Neural cell (in vitro differentiated cells): ENCODE results near the gene GAGE1. TPM values are rescaled to one million over a fixed set of nuclear protein-coding genes. Genes with fewer than 3 reads are reported as not detected.

Source experiments
- H2AFZ ChIP-seq: fragments of 200-600, 300-800 bp; sonication (generic), shearing (Covaris generic); 2 replicates; pipeline ENCODE4 v1.6.0; 2014; ENCODE audit warnings: low read depth, mild to moderate bottlenecking, antibody characterized with exemption, low read length, moderate library complexity
- H3F3A ChIP-seq: fragments of 200-600 bp; shearing (Covaris generic); 2 replicates; pipeline ENCODE4 v1.6.1; 2016; ENCODE audit warnings: mild to moderate bottlenecking, moderate library complexity, mixed read lengths, antibody characterized with exemption, low read length; ENCODE audit not compliant: insufficient read depth, poor library complexity, severe bottlenecking
- H3K27ac ChIP-seq: fragments of 200-600, 300-800 bp; sonication (generic), shearing (Covaris generic); 2 replicates; pipeline ENCODE4 v1.5.1; 2014; ENCODE audit warnings: mild to moderate bottlenecking, low read length, moderate library complexity
- H3K27me3 ChIP-seq: fragments of 300-800, 200-600 bp; sonication (generic), shearing (Covaris generic); 2 replicates; pipeline ENCODE4 v1.6.0; 2014; ENCODE audit warnings: mild to moderate bottlenecking, low read depth, low read length, moderate library complexity; ENCODE audit not compliant: insufficient read depth
- H3K36me3 ChIP-seq: fragments of 300-800, 200-600 bp; sonication (generic), shearing (Covaris generic); 2 replicates; pipeline ENCODE4 v1.5.1; 2014; ENCODE audit warnings: mild to moderate bottlenecking, antibody characterized with exemption, low read length, moderate library complexity; ENCODE audit not compliant: insufficient read depth
- H3K4me2 ChIP-seq: fragments of 300-800, 200-600 bp; sonication (generic), shearing (Covaris generic); 2 replicates; pipeline ENCODE4 v1.6.0; 2014; ENCODE audit warnings: mild to moderate bottlenecking, low read length
- H3K4me3 ChIP-seq: fragments of 300-800, 200-600 bp; sonication (generic), shearing (Covaris generic); 2 replicates; pipeline ENCODE4 v1.5.1; 2014; ENCODE audit warnings: mild to moderate bottlenecking, low read length, moderate library complexity
- H3K79me2 ChIP-seq: fragments of 200-600 bp; shearing (Covaris generic); replicated peaks from 2 replicates; pipeline ENCODE4 v1.6.0; 2014; ENCODE audit warnings: mild to moderate bottlenecking, low read length, moderate library complexity; ENCODE audit not compliant: insufficient read depth
- H3K9ac ChIP-seq: fragments of 300-800, 200-600 bp; sonication (generic), shearing (Covaris generic); 2 replicates; pipeline ENCODE4 v1.6.1; 2016; ENCODE audit warnings: mild to moderate bottlenecking, low read length, mixed read lengths
- H3K9me2 ChIP-seq: fragments of 200-600 bp; shearing (Covaris generic); 2 replicates; pipeline ENCODE4 v1.6.1; 2016; ENCODE audit warnings: mild to moderate bottlenecking, low read length, mixed read lengths; ENCODE audit not compliant: insufficient read depth
- H3K9me3 ChIP-seq: fragments of 200-600, 300-800 bp; sonication (generic), shearing (Covaris generic); 2 replicates; pipeline ENCODE4 v1.6.1; 2016; ENCODE audit warnings: mild to moderate bottlenecking, mixed run types, low read length, moderate library complexity, mixed read lengths
- H4K20me1 ChIP-seq: fragments of 200-600 bp; shearing (Covaris generic); 2 replicates; pipeline ENCODE4 v1.6.1; 2016; ENCODE audit warnings: mild to moderate bottlenecking, mixed run types; ENCODE audit not compliant: insufficient read depth
- CTCF ChIP-seq: fragments of 450-650 bp; IDR thresholded peaks from 2 replicates; pipeline ENCODE4 v1.5.1; 2014; ENCODE audit warnings: antibody characterized with exemption, mild to moderate bottlenecking, moderate library complexity; ENCODE audit not compliant: poor library complexity, severe bottlenecking
- EP300 ChIP-seq: fragments of 450-650 bp; conservative IDR thresholded peaks from 2 replicates; pipeline ENCODE4 v1.6.1; 2014; ENCODE audit warnings: antibody characterized with exemption, mild to moderate bottlenecking, moderate library complexity; ENCODE audit not compliant: poor library complexity, severe bottlenecking
- EZH2 ChIP-seq: fragments of 200-600, 300-800 bp; shearing (Covaris generic), sonication (generic); IDR thresholded peaks from 2 replicates; pipeline ENCODE4 v1.6.1; 2014; ENCODE audit warnings: antibody characterized with exemption, low read length, borderline replicate concordance, mild to moderate bottlenecking; ENCODE audit not compliant: insufficient read depth, poor library complexity, severe bottlenecking
- MXI1 ChIP-seq: fragments of 450-650 bp; conservative IDR thresholded peaks from 2 replicates; pipeline ENCODE4 v1.6.1; 2014; ENCODE audit warnings: antibody characterized with exemption, mild to moderate bottlenecking; ENCODE audit not compliant: poor library complexity, severe bottlenecking
- POLR2AphosphoS5 ChIP-seq: IDR thresholded peaks from 2 replicates; pipeline ENCODE4 v1.6.1; 2012
- RAD21 ChIP-seq: fragments of 450-650 bp; conservative IDR thresholded peaks from 2 replicates; pipeline ENCODE4 v1.6.1; 2014; ENCODE audit warnings: antibody characterized with exemption, mild to moderate bottlenecking, moderate library complexity
- REST ChIP-seq: IDR thresholded peaks from 2 replicates; pipeline ENCODE4 v1.6.1; 2012; ENCODE audit warnings: borderline replicate concordance
- SMC3 ChIP-seq: fragments of 450-650 bp; conservative IDR thresholded peaks from 2 replicates; pipeline ENCODE4 v1.6.1; 2014; ENCODE audit warnings: antibody characterized with exemption, mild to moderate bottlenecking, moderate library complexity; ENCODE audit not compliant: poor library complexity
- TAF1 ChIP-seq: IDR thresholded peaks from 2 replicates; pipeline ENCODE4 v1.6.1; 2012; ENCODE audit warnings: low read depth
- polyA plus RNA-seq: library from polyadenylated mRNA; depleted of rRNA; stranded (reverse); fragments of >200 nt; gene quantifications from 2 replicates; pipeline ENCODE4 v1.2.3, GENCODE V29; 2014

GAGE1 gene
- polyA plus RNA-seq, 1 donor from 2014 or later: not detected

GRCh38 chrX:49627086-49627777 is 28.4 kb downstream of the GAGE1 start:
- H3K36me3 ChIP-seq: no peaks in the 10 kb centered on the region
- H3K27me3 ChIP-seq: no peaks in the 10 kb centered on the region
- H3K27ac ChIP-seq: no peak overlapping the region
- H2AFZ ChIP-seq: no peak overlapping the region
- no peaks in the 10 kb centered on the region for H3K9me3 ChIP-seq
- no peaks in the 10 kb centered on the region for H3F3A ChIP-seq
- TF ChIP-seq EP300 (no peak), POLR2AphosphoS5 (no peak), REST (no peak)
- no peaks in the 10 kb centered on the region for H3K79me2 ChIP-seq
- no peak overlapping the region for H3K4me3 ChIP-seq
- H4K20me1 ChIP-seq: no peaks in the 10 kb centered on the region
- no peak overlapping the region for H3K9ac ChIP-seq
- no peaks in the 10 kb centered on the region for H3K9me2 ChIP-seq
- no peak overlapping the region for H3K4me2 ChIP-seq

GRCh38 chrX:49644991-49645637 is 46.3 kb downstream of the GAGE1 start:
- Histone ChIP-seq H3K9ac (no peak overlapping the region), H3K36me3 (no peaks in the 10 kb centered on the region), H3F3A (no peaks in the 10 kb centered on the region), H2AFZ (no peak overlapping the region), H3K79me2 (no peaks in the 10 kb centered on the region), H3K27ac (no peak overlapping the region), H3K4me2 (no peak overlapping the region), H3K4me3 (no peak overlapping the region), H3K27me3 (no peaks in the 10 kb centered on the region), H3K9me2 (no peaks in the 10 kb centered on the region), H4K20me1 (no peaks in the 10 kb centered on the region), H3K9me3 (no peaks in the 10 kb centered on the region)
- no peak for TF ChIP-seq RAD21
- TF ChIP-seq EP300: no peak
- no peak for TF ChIP-seq TAF1
- TF ChIP-seq CTCF: no peak
- TF ChIP-seq REST: no peak
- no peak for TF ChIP-seq EZH2
- TF ChIP-seq SMC3: no peak
- no peak for TF ChIP-seq POLR2AphosphoS5
- TF ChIP-seq MXI1: no peak
